PC-3 (cell line): ENCODE results near the gene MPHOSPH8. TPM values are rescaled to one million over a fixed set of nuclear protein-coding genes. Genes with fewer than 3 reads are reported as not detected.

Experiments used
- ATAC-seq: fragments of 200-7000 bp; cut with Tn5 transposase; 2 replicates; pipeline ENCODE4 v1.9.1; 2020; ENCODE audit warnings: mild to moderate bottlenecking, moderate library complexity
- BruUV-seq: library from RNA; stranded (reverse); fragments of 400-500 nt; replicated peaks from 2 replicates; lab custom pipeline; 2021; lab: Mats Ljungman, UMichigan
- CTCF ChIA-PET: fragments of 300-600 bp; sonication (Branson Sonifier 250); formaldehyde crosslinking; loops from one replicate; lab custom pipeline; 2022; ENCODE audit warnings: antibody characterized with exemption; lab: Charles Lee
- POLR2A ChIA-PET: fragments of 300-600 bp; sonication (Branson Sonifier 250); formaldehyde crosslinking; loops from one replicate; lab custom pipeline; 2022; ENCODE audit warnings: antibody characterized with exemption; ENCODE audit not compliant: unreplicated experiment; lab: Charles Lee
- DNase-seq: peaks from one replicate; pipeline ENCODE4 v3.0.0-alpha.2; 2015
- H2AFZ ChIP-seq: fragments of 300-600 bp; sonication (generic); 2 replicates; pipeline ENCODE4 v1.6.0; 2016; ENCODE audit warnings: antibody characterized with exemption, low read length
- H3F3A ChIP-seq: fragments of 300-600 bp; sonication (generic); one replicate; pipeline ENCODE4 v1.6.0; 2017; ENCODE audit warnings: antibody characterized with exemption, low read length, control low read depth, mild to moderate bottlenecking; ENCODE audit not compliant: unreplicated experiment
- H3K27ac ChIP-seq: fragments of 300-600 bp; sonication (generic); 2 replicates; pipeline ENCODE4 v1.5.1; 2016; ENCODE audit warnings: mild to moderate bottlenecking, low read length
- H3K27me3 ChIP-seq: fragments of 300-600 bp; sonication (generic); 2 replicates; pipeline ENCODE4 v1.6.1; 2016; ENCODE audit warnings: low read length, mixed read lengths
- H3K36me3 ChIP-seq: fragments of 300-600 bp; sonication (generic); 2 replicates; pipeline ENCODE4 v1.6.1; 2016; ENCODE audit warnings: low read depth, mixed run types, low read length, mixed read lengths
- H3K4me1 ChIP-seq: fragments of 300-600 bp; sonication (generic); 2 replicates; pipeline ENCODE4 v1.5.1; 2016; ENCODE audit warnings: low read length; ENCODE audit not compliant: insufficient read depth
- H3K4me2 ChIP-seq: fragments of 300-600 bp; sonication (generic); 2 replicates; pipeline ENCODE4 v1.6.0; 2016; ENCODE audit warnings: low read length
- H3K4me3 ChIP-seq: fragments of 300-600 bp; sonication (generic); 2 replicates; pipeline ENCODE4 v1.5.1; 2016; ENCODE audit warnings: mild to moderate bottlenecking, low read length, mixed read lengths
- H3K79me2 ChIP-seq: fragments of 300-600 bp; sonication (generic); 2 replicates; pipeline ENCODE4 v1.6.1; 2017; ENCODE audit warnings: low read length, mixed read lengths
- H3K9ac ChIP-seq: fragments of 300-600 bp; sonication (generic); 2 replicates; pipeline ENCODE4 v1.6.0; 2016; ENCODE audit warnings: mild to moderate bottlenecking, low read length
- H3K9me2 ChIP-seq: fragments of 300-600 bp; sonication (generic); replicated peaks from 2 replicates; pipeline ENCODE4 v1.6.1; 2016; ENCODE audit warnings: mixed run types, low read length, mixed read lengths
- H3K9me3 ChIP-seq: fragments of 300-600 bp; sonication (generic); 2 replicates; pipeline ENCODE4 v1.6.1; 2016; ENCODE audit warnings: low read length, mixed read lengths
- H4K20me1 ChIP-seq: fragments of 300-600 bp; sonication (generic); 2 replicates; pipeline ENCODE4 v1.6.1; 2016; ENCODE audit warnings: low read length, mixed read lengths
- CTCF ChIP-seq: fragments of 300-600 bp; sonication (generic); conservative IDR thresholded peaks from 2 replicates; pipeline ENCODE4 v1.5.1; 2017; ENCODE audit warnings: antibody characterized with exemption, low read depth, mild to moderate bottlenecking, low read length
- EZH2 ChIP-seq: fragments of 300-600 bp; sonication (generic); IDR thresholded peaks from one replicate; pipeline ENCODE4 v1.6.1; 2017; ENCODE audit warnings: antibody characterized with exemption, mild to moderate bottlenecking, low read length; ENCODE audit not compliant: unreplicated experiment
- EZH2phosphoT487 ChIP-seq: fragments of 300-600 bp; sonication (generic); IDR thresholded peaks from 2 replicates; pipeline ENCODE4 v1.6.1; 2018; ENCODE audit warnings: mild to moderate bottlenecking, antibody characterized with exemption, low read length, borderline replicate concordance
- intact Hi-C: fragments of 100-400 bp; cut with micrococcal nuclease; formaldehyde crosslinking; loops from 2 replicates; pipeline ENCODE4 v1.9.0; 2023
- total RNA-seq: library from RNA; depleted of rRNA; stranded (reverse); fragments of >200 nt; gene quantifications from 2 replicates; pipeline ENCODE4 v1.2.3, GENCODE V29; 2014

MPHOSPH8 gene
- total RNA-seq, 1 experiment from 2014 or later = 13.3 TPM

GRCh38 chr13:19664481-19665230 is 31.2 kb downstream of the MPHOSPH8 start:
- Histone ChIP-seq H3K4me1 (no peaks in the 10 kb centered on the region), H3K27me3 (no peaks in the 10 kb centered on the region), H3K9me3 (no peaks in the 10 kb centered on the region), H3K4me2 (no peak overlapping the region), H3K27ac (no peak overlapping the region), H3K79me2 (no peaks in the 10 kb centered on the region), H3K4me3 (no peak overlapping the region), H3K9me2 (no peaks in the 10 kb centered on the region), H3K9ac (no peak overlapping the region), H2AFZ (no peak overlapping the region), H3K36me3 (peaks cover 24% of the 10 kb centered on the region), H3F3A (no peaks in the 10 kb centered on the region), H4K20me1 (no peaks in the 10 kb centered on the region)
- intact Hi-C loops = no loop called here
- DNase-seq (no peak), ATAC-seq (no peak)
- BruUV-seq = no TSS peak
- TF ChIP-seq EZH2 (no peak), EZH2phosphoT487 (no peak), CTCF (no peak)
- ChIA-PET POLR2A (no interaction called here), CTCF (no interaction called here)

- H4K20me1 ChIP-seq = no peaks in the 10 kb centered on the region
- no peak for ATAC-seq
- peaks cover 31% of the 10 kb centered on the region for H3K36me3 ChIP-seq
- intact Hi-C loops = no loop called here
- no peak overlapping the region for H3K4me3 ChIP-seq
- H3K27ac ChIP-seq = no peak overlapping the region
- H3K79me2 ChIP-seq = no peaks in the 10 kb centered on the region
- no peaks in the 10 kb centered on the region for H3K4me1 ChIP-seq
- H2AFZ ChIP-seq = no peak overlapping the region
- TF ChIP-seq EZH2phosphoT487 (no peak), EZH2 (no peak), CTCF (no peak)
- no peak overlapping the region for H3K4me2 ChIP-seq
- CTCF ChIA-PET = no interaction called here
- H3F3A ChIP-seq = no peaks in the 10 kb centered on the region
- no peaks in the 10 kb centered on the region for H3K9me3 ChIP-seq
- BruUV-seq = no TSS peak
- no peak for DNase-seq
- no peaks in the 10 kb centered on the region for H3K27me3 ChIP-seq
- H3K9me2 ChIP-seq = no peaks in the 10 kb centered on the region
- POLR2A ChIA-PET = no interaction called here
- H3K9ac ChIP-seq = no peak overlapping the region
Observed at GRCh38 chr13:19665427-19665859, 32.0 kb downstream of the MPHOSPH8 start.

- Histone ChIP-seq H4K20me1 (no peaks in the 10 kb centered on the region), H3F3A (no peaks in the 10 kb centered on the region), H3K4me2 (no peak overlapping the region), H3K9me2 (no peaks in the 10 kb centered on the region), H3K27ac (no peak overlapping the region), H2AFZ (no peak overlapping the region), H3K27me3 (no peaks in the 10 kb centered on the region), H3K79me2 (no peaks in the 10 kb centered on the region), H3K9ac (no peak overlapping the region), H3K9me3 (no peaks in the 10 kb centered on the region), H3K4me3 (no peak overlapping the region), H3K4me1 (no peaks in the 10 kb centered on the region), H3K36me3 (peaks cover 57% of the 10 kb centered on the region)
- BruUV-seq = no TSS peak
- intact Hi-C loops = no loop called here
- TF ChIP-seq EZH2 (no peak), EZH2phosphoT487 (no peak), CTCF (no peak)
- CTCF ChIA-PET = no interaction called here
- POLR2A ChIA-PET = no interaction called here
- DNase-seq (no peak), ATAC-seq (no peak)
Observed at GRCh38 chr13:19668778-19669177, 35.3 kb downstream of the MPHOSPH8 start.
